ENCODE measurements around the gene CERK. TPM values are rescaled to one million over a fixed set of nuclear protein-coding genes. Genes with fewer than 3 reads are reported as not detected.

CERK gene
- total RNA-seq, 1 donor: 28.2 TPM

DNA sequence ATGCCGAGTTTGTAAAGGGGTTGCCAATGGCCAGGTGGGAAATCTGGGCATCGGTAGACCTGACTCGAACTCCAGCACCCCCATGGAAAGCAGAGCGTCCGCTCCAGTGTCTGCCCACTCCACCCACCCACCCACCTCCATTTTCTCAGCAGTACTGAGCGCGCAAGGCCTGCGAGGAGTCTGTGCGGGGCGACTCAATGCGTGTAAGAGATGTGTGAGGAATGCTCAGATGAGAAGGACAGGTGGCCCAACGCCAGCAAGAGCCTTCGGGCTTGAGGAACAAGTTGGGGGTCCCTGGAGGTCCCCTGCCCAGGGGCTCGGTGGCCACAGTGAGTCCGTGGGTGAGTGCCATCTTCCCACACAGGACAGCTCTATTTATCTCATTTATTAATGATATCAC, 50.6 kb downstream of the CERK start:
- Histone ChIP-seq H3K27me3 (ENCODE audit: insufficient read depth, low read length) (no peaks in the 10 kb centered on the region), H3K79me2 (ENCODE audit: insufficient read depth, low read length) (no peaks in the 10 kb centered on the region), H3K36me3 (ENCODE audit: insufficient read depth, low read length) (peaks cover 34% of the 10 kb centered on the region), H3K27ac (ENCODE audit: low read depth, low read length) (no peak overlapping the region), H4K20me1 (ENCODE audit: insufficient read depth, low read length) (no peaks in the 10 kb centered on the region), H2AFZ (ENCODE audit: low read length) (no peak overlapping the region), H3K4me3 (ENCODE audit: insufficient read depth, low read length) (no peak overlapping the region), H3K9me3 (ENCODE audit: low read depth, low read length) (no peaks in the 10 kb centered on the region), H3K4me2 (ENCODE audit: insufficient read depth, low read length) (no peak overlapping the region), H3K4me1 (ENCODE audit: insufficient read depth, low read length) (no peaks in the 10 kb centered on the region)
- TF ChIP-seq, protein P1, sequence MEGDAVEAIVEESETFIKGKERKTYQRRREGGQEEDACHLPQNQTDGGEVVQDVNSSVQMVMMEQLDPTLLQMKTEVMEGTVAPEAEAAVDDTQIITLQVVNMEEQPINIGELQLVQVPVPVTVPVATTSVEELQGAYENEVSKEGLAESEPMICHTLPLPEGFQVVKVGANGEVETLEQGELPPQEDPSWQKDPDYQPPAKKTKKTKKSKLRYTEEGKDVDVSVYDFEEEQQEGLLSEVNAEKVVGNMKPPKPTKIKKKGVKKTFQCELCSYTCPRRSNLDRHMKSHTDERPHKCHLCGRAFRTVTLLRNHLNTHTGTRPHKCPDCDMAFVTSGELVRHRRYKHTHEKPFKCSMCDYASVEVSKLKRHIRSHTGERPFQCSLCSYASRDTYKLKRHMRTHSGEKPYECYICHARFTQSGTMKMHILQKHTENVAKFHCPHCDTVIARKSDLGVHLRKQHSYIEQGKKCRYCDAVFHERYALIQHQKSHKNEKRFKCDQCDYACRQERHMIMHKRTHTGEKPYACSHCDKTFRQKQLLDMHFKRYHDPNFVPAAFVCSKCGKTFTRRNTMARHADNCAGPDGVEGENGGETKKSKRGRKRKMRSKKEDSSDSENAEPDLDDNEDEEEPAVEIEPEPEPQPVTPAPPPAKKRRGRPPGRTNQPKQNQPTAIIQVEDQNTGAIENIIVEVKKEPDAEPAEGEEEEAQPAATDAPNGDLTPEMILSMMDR (IDR thresholded peaks at IDR 0.05; ENCODE audit: extremely low read depth, low read depth, low read length): no peak
- DNase-seq (ENCODE audit: insufficient read length, low spot score, missing footprints): no peak

DNA sequence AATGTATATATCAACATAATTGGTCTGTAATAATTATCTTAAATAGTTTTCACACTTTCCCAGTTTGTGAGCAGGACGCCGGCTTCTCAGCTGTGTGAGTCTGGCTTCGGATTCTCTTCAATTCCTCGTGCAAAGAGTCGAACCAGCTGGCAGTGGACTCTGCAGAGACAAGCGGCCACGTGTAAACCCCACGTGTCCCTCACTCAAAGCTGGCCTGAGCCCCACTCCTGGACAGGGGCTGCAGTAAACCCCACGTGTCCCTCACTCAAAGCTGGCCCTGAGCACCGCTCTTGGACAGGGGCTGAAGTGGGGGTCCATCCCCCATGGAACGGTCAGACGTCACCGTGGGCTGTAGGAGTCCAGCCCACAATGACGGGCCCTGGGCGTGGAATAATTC, 51.0 kb downstream of the CERK start:
- TF ChIP-seq, protein P1 (IDR thresholded peaks at IDR 0.05; ENCODE audit: extremely low read depth, low read depth, low read length): no peak
- Histone ChIP-seq H3K9me3 (ENCODE audit: low read depth, low read length) (no peaks in the 10 kb centered on the region), H3K79me2 (ENCODE audit: insufficient read depth, low read length) (no peaks in the 10 kb centered on the region), H3K27ac (ENCODE audit: low read depth, low read length) (no peak overlapping the region), H4K20me1 (ENCODE audit: insufficient read depth, low read length) (no peaks in the 10 kb centered on the region), H3K4me2 (ENCODE audit: insufficient read depth, low read length) (no peak overlapping the region), H3K27me3 (ENCODE audit: insufficient read depth, low read length) (no peaks in the 10 kb centered on the region), H3K4me3 (ENCODE audit: insufficient read depth, low read length) (no peak overlapping the region), H2AFZ (ENCODE audit: low read length) (no peak overlapping the region), H3K36me3 (ENCODE audit: insufficient read depth, low read length) (peaks cover 34% of the 10 kb centered on the region), H3K4me1 (ENCODE audit: insufficient read depth, low read length) (no peaks in the 10 kb centered on the region)
- DNase-seq (ENCODE audit: insufficient read length, low spot score, missing footprints): no peak

DNA sequence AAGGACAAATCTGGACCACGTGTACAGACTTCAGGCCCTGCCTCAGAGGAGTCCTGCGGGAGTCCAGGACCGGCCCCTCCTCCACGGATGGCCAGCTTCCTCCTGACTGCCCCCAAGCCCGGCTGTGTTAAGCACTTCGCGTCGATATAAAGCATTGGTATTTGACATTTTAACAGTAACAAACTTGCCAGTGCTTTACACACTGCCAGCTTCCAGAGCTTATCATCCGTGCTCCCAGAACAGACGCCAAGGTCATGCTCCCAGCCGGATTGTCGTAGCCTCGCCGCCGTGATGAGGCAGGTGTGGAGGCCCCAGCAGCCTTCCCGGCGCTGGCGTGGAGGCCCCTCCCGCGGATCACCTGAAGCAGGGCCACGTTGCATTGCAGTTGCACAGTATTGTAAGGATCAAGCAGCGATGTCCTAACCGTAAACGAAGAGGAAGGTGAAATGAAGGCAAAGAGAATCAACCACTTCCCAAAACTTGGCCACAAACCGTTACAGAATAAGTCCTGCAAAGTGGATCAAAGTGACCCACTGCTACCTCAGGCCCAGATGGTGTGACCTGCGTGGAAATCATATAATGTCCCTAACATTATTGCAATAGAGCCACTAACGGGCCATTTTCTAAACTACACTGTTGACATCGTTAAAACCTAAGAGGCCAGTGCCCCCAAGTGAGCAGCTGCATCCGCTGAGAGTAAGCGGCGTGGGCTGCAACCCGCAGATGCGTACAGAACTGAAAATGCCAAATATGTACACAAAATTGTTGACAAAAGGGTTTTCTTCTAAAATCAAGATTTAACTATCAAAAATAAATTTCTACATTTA, 51.6 kb downstream of the CERK start:
- DNase-seq (ENCODE audit: insufficient read length, low spot score, missing footprints): no peak
- Histone ChIP-seq H3K4me3 (ENCODE audit: insufficient read depth, low read length) (no peak overlapping the region), H3K4me1 (ENCODE audit: insufficient read depth, low read length) (no peaks in the 10 kb centered on the region), H3K36me3 (ENCODE audit: insufficient read depth, low read length) (peaks cover 30% of the 10 kb centered on the region), H3K27me3 (ENCODE audit: insufficient read depth, low read length) (no peaks in the 10 kb centered on the region), H3K79me2 (ENCODE audit: insufficient read depth, low read length) (no peaks in the 10 kb centered on the region), H2AFZ (ENCODE audit: low read length) (no peak overlapping the region), H4K20me1 (ENCODE audit: insufficient read depth, low read length) (no peaks in the 10 kb centered on the region), H3K4me2 (ENCODE audit: insufficient read depth, low read length) (no peak overlapping the region), H3K27ac (ENCODE audit: low read depth, low read length) (no peak overlapping the region), H3K9me3 (ENCODE audit: low read depth, low read length) (no peaks in the 10 kb centered on the region)
- TF ChIP-seq, protein P1 (IDR thresholded peaks at IDR 0.05; ENCODE audit: extremely low read depth, low read depth, low read length): no peak

DNA sequence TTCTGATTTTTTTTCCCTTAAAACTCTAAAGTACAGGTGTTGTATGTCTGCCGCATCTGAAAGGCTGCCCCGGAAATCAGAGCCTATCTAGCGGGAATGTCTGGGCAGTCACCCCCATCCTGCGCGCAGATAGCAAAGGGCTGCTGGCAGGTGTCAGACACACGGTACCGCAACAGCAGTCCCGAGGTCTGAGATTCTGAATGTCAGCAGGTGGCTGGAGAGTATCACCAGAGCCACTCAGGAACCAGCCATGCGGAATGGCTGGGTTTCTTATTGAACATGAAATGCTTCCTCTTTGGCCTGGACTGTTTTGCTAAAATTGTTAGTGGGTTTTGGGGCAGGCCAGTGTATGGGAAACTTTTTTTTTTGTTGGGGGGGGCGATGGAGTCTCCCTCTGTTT, 53.3 kb downstream of the CERK start:
- Histone ChIP-seq H3K4me3 (ENCODE audit: insufficient read depth, low read length) (no peak overlapping the region), H3K9me3 (ENCODE audit: low read depth, low read length) (no peaks in the 10 kb centered on the region), H3K27ac (ENCODE audit: low read depth, low read length) (no peak overlapping the region), H4K20me1 (ENCODE audit: insufficient read depth, low read length) (no peaks in the 10 kb centered on the region), H3K79me2 (ENCODE audit: insufficient read depth, low read length) (no peaks in the 10 kb centered on the region), H3K4me1 (ENCODE audit: insufficient read depth, low read length) (no peaks in the 10 kb centered on the region), H2AFZ (ENCODE audit: low read length) (no peak overlapping the region), H3K27me3 (ENCODE audit: insufficient read depth, low read length) (no peaks in the 10 kb centered on the region), H3K36me3 (ENCODE audit: insufficient read depth, low read length) (peaks cover 15% of the 10 kb centered on the region), H3K4me2 (ENCODE audit: insufficient read depth, low read length) (no peak overlapping the region)
- no peak for DNase-seq (ENCODE audit: insufficient read length, low spot score, missing footprints)
- TF ChIP-seq, protein P1 (IDR thresholded peaks at IDR 0.05; ENCODE audit: extremely low read depth, low read depth, low read length): no peak
